Measurements from ENCODE around the gene ZNF439. TPM values are rescaled to one million over a fixed set of nuclear protein-coding genes. Genes with fewer than 3 reads are reported as not detected.

ZNF439 gene
- 5.0 and 6.9 TPM in 2 replicates for total RNA-seq

DNA sequence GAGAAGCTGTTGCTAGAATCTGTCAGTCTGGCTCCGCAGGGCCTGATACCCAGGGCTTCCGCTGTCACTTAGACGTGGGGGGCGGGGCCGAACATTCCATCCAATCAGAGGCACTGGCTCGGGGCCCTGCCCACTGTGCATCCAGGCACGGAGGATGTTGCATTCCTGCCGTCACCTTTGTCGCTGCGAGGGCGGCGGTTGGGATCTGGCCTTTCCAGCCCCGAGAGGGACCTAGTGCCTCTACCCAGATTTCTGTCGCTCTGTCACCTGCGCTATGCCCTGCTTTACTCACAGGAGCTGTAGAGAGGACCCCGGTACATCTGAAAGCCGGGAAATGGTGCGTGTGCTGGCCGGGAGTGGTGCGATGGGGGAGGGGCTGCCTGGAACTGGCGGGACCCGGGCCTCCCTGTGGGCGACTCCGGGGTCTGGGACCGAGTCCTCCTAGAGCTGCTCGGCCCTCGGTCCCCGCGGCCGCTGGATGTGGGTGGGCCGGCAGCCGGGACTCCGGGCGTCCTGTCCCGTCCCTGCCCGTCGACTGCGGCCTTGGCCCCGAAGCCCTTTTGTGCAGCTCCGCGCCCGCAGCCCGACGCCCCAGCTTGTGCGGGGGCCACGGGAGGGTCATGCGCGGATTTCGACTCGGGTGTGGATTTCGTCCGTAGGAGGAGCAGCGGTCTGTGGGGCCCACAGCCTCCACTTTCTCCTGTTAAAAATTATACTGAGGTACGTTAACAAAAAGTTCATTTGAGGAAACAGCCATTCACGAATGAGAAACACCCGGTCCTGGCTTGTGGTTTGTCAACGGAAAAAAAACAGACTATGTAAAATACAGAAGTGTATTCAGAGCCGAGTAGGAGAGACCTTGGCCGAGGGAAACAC, at the start of gene ZNF439:
TSS of gene ZNF439 (plus strand) at position 133 of the 876 bp plus-strand sequence. CDS start at position 275, 142 bp downstream.

DNA sequence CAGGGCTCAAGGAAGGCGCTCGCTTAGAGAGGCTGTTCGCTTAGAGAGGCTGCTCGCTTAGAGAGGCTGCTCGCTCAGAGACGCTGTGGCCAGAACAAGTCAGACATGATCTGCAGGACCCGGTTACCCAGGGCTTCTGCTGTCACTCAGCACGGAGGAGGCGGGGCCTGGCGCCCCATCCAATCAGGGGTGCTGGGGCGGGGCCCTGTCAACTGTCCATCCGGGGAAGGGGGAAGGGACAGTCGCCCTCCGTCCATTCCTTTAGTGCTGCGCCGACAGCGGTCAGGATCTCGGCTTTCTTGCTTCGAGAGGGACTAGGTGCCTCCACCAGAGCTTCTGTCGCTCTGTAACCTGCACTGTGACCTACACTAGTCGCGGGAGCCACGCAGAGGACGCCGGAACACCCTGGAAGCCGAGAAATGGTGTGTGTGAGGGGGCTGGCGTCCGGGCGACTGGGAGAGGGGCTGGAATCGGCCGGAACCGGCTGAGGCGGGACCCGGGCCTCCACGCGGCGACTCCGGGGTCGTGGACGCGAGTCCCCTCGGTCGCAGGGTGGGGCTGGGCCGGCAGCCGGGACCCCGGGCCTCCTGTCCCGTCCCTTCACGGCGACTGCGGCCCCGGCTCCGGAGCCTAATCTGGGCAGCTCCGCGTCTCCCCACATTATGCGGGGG, 34.4 kb upstream of the ZNF439 start, which contains the start of gene ZNF440:
TSS of gene ZNF440 (plus strand) at position 245 of the 671 bp plus-strand sequence. CDS start at position 420, 175 bp downstream.

DNA sequence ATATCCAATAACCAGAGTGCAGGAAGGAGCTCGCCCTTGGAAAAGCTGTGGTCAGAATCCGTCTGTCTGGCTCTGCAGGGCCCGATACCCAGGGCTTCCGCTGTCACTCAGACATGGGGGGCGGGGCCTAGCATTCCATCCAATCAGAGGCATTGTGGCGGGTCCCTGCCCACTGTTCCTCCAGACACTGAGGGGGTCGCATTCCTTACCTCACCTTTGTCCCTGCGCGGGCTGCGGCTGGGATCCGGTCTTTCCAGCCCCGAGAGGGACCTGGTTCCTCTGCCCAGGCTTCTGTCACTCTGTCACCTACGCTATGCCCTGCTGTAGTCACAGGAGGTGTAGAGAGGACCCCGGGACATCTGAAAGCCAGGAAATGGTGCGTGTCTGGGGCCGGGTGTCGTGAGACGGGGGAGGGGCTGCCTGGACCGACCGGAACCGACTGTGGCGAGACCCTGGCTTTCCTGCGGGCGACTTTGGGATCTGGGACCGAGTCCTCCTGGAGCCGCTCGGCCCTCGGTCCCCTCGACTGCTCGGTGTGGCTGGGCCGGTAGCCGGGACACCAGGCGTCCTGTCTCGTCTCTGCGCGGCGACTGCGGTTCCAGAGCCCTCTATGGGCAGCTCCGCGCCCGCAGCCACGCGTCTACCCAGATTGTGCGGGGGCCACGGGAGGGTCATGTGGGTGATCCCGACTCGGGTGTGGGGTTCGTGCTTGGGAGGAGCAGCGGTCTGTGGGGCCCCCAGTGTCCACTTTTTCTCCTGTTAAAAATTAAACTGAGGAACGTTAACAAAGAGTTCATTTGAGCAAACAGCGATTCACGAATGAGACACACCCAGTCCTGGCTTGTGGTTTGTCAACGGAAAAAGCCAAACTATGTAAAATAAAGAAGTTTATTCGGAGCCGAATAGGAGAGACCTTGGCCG, 39.3 kb downstream of the ZNF439 start, which contains the start of gene ZNF69:
TSS of gene ZNF69 (plus strand) at position 172 of the 921 bp plus-strand sequence. CDS start at position 314, 142 bp downstream.

Other genes starting within 250 kb of the ZNF439 start
- gene ZNF823, start 109.8 kb upstream of the ZNF439 start, total RNA-seq: 2.8 and 5.2 TPM in 2 replicates
- gene ZNF441, start 81.7 kb upstream of the ZNF439 start, total RNA-seq: 12.8 and 13.4 TPM in 2 replicates
- gene ZNF491, start 50.2 kb upstream of the ZNF439 start, total RNA-seq: 2.8 and 3.9 TPM in 2 replicates
- gene ZNF440, start 34.5 kb upstream of the ZNF439 start, total RNA-seq: 6.3 and 9.8 TPM in 2 replicates
- 2.9 and 4.1 TPM in 2 replicates for gene ZNF69, start 39.1 kb downstream of the ZNF439 start, total RNA-seq
- 5.5 and 6.9 TPM in 2 replicates for gene ZNF700, start 76.4 kb downstream of the ZNF439 start, total RNA-seq
- gene ZNF763, start 116.3 kb downstream of the ZNF439 start, total RNA-seq: 0.86 and 2.5 TPM in 2 replicates
- 4.0 and 4.9 TPM in 2 replicates for gene ZNF433, start 187.0 kb downstream of the ZNF439 start, total RNA-seq
- 0.09 and 0.16 TPM in 2 replicates for gene ZNF878, start 204.2 kb downstream of the ZNF439 start, total RNA-seq
- 6.6 and 6.8 TPM in 2 replicates for gene ZNF844, start 216.0 kb downstream of the ZNF439 start, total RNA-seq

All from bronchial smooth muscle cell (primary cell).